AG10803 (cell line): ENCODE data around the gene SHANK2.

ENCODE experiments used
- DNase-seq: peaks from one replicate; pipeline ENCODE4 v3.0.0; 2010; ENCODE audit warnings: low read depth
- H3K4me3 ChIP-seq: 2 replicates; pipeline ENCODE4 v1.5.1; 2011; ENCODE audit warnings: mild to moderate bottlenecking, low read length, control low read depth
- TF ChIP-seq, protein P1 (sequence below): conservative IDR thresholded peaks from 2 replicates; pipeline ENCODE4 v1.5.1; 2011; ENCODE audit warnings: mild to moderate bottlenecking, low read length, control low read depth, inconsistent platforms

The SHANK2 gene

DNA sequence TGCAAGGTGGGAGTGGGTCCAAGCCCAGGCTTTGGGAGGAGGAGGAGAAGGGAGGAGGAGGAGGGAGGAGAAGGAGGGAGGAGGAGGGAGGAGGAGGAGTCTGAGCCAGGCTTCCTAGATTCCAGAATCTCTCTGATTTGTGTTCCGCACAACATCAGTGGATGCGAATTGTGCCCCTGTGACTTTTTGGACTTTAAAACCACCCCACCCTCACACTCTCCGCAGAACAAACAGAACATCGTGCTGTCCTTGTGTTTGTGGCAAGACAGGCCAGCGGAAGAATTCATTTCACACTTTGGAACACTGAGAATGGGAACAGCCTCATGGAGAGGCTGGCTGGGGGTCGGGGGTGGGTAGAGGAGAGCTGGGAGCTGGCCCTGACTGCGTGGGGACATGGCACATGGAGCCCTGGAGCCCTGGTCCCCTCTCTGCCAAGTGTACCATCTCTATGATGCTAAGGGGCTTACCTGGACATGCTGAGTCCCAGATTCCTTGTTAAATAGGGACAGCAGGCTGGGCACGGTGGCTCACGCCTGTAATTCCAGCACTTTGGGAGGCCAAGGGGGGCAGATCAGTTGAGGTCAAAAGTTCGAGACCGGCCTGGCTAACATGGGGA is 16.4 kb upstream of the SHANK2 start:
- DNase-seq = no peak
- TF ChIP-seq, protein P1, sequence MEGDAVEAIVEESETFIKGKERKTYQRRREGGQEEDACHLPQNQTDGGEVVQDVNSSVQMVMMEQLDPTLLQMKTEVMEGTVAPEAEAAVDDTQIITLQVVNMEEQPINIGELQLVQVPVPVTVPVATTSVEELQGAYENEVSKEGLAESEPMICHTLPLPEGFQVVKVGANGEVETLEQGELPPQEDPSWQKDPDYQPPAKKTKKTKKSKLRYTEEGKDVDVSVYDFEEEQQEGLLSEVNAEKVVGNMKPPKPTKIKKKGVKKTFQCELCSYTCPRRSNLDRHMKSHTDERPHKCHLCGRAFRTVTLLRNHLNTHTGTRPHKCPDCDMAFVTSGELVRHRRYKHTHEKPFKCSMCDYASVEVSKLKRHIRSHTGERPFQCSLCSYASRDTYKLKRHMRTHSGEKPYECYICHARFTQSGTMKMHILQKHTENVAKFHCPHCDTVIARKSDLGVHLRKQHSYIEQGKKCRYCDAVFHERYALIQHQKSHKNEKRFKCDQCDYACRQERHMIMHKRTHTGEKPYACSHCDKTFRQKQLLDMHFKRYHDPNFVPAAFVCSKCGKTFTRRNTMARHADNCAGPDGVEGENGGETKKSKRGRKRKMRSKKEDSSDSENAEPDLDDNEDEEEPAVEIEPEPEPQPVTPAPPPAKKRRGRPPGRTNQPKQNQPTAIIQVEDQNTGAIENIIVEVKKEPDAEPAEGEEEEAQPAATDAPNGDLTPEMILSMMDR = no peak
- no peak overlapping the region for H3K4me3 ChIP-seq

DNA sequence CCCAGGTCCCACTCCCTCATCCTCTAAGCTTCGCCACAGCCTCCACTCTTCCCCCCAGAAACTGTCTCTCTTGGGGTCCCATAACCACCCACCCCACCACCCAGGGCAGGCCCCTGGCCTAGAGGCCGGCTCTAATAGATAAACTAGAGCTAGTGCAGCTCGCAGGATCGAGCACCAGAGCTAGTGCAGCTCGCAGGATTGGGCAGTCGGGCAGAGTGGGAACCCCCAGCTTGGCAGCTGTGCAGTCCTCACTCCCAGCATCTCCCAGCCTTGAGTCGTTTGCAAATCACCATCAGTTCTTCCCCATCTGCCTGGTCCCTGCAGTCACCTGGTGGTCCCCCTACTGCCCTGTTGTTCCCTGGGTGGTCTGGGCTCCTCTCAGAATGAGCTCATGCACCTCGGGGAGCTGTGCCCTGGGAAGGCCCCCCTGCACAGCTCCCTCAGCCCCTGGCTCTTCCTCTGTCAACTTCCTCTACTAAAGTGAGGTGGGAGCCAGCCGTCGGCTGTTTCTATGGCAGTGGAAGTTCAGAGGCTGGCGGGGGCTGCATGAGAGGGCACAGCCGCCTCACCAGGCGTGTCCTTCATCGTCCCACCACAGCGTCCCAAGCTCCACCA is 15.5 kb upstream of the SHANK2 start:
- no peak overlapping the region for H3K4me3 ChIP-seq
- TF ChIP-seq, protein P1 = no peak
- no peak for DNase-seq

DNA sequence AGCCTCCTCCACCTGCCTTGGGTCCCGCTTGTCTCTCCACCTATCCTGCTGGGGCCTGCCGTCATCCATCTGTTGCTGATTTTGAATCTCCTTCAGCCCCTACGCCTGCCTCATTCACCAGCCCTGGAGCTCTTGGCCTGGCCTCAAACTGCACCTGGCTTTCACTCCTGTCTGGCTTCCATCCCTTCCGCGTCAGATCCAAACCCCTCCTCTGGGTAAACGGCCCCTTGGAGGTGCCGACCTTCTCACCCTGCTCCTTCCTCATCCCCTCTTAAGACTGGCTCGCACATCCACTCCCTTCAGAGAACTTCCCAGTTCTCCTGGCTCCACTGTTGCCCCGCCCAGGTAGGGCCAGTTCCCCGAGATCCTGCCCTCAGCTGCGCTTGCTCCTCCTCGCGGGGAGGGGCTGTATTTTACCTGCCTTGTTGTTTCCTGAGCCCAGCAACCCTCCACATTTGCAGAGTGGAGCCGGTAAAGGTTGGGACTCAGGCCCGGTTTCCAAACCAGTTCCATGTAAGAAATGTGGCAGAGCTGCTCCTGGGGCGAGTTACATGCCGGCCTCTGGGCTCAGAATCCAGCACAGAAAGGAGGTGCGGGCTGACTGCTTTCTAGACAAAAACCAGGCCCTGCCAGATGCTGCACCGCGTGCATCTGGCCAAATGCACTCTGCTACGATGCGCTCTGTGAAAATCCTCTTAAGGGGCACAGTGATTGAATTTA is 13.9 kb upstream of the SHANK2 start:
- TF ChIP-seq, protein P1 = no peak
- no peak overlapping the region for H3K4me3 ChIP-seq
- DNase-seq = no peak

DNA sequence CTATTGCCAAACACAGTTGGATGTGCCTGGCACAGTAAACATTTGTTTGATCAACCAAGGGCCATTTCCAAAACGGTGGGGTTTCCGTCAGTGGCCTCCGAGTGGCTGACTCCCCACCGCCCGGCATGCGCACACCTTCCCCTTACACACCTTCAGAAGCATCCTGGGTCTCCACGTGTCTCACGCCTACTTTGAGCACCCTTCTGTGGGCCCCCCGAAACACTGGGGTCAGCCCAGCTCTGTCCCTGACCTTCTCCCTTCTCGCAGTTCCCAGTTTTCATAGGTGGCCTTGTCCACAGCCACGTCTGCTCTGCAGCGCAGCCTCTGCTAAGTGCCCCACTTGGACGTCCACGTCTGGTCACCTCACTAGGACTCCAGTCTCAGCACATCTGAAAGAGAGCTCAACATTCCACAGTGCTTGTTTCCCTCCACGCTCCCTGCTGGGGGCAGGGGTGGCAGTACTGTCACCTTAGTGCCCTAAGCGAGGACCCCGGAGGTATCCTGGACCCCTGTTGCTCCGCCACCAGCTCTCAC is 13.2 kb upstream of the SHANK2 start:
- TF ChIP-seq, protein P1 = no peak
- DNase-seq = no peak
- no peak overlapping the region for H3K4me3 ChIP-seq

DNA sequence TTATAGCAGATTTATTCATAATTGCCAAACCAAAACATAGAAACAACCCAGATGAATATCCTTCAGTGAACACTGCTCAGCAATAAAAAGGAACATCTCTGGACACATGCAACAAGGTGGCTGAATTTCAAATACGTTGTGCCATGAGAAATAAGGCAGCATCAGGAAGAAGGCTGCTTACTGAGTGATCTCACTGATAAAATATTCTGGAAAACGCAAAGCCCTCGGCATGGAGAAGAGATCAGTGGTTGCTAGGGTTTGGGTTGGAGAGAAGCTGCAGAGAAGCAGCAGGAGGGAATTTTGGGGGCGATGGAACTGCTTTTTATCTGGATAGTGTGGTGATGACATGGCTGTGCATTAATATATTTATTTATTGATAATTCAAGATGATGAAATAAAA is 11.0 kb upstream of the SHANK2 start:
- DNase-seq = peak; percentile 38
- TF ChIP-seq, protein P1 = no peak
- H3K4me3 ChIP-seq = no peak overlapping the region

DNA sequence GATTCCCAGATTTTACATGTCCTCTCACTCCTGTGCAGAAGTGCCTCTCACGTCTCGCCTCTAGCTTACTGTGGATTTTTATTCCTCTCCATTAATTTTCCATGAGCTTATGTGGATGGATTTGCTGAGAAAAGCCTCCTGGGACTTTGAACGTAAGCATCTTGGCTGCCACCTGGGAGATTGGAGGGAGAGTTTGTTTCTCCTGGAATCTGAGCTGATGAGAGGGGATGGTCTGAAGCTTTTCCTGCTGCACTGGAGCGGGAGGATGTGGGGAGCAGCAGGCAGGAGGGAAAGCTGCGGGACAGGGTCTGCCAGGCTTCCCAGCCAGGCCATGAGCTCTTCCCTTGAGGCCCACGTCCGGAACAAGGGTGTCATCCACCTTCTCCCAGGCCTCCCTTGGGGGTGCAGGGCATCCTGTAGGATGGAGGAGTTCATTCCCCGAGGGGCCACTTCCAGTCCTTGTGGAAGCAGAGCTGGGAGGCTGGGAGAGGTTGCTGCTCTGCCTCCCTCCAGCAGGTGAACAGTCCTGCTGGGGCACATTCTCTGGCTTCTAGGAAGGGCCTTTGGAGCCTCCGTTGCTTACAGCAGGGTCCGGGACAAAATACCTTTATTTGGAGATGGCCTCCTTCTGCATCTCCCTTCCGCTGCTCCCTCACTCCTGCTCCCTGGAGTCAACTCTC is 3.6 kb upstream of the SHANK2 start:
- TF ChIP-seq, protein P1 = no peak

More for the DNA sequence above, 3.6 kb upstream of the SHANK2 start:
- no peak overlapping the region for H3K4me3 ChIP-seq
- DNase-seq = no peak
